AG09309 (cell line): ENCODE measurements around the gene SNX14.
A peak's percentile ranks its signal among the peaks of the same experiment; 100 is the strongest.

Experiments used
- DNase-seq: peaks from one replicate; pipeline ENCODE4 v3.0.0-alpha.2; 2010; ENCODE audit warnings: low read depth
- H3K4me3 ChIP-seq: 2 replicates; pipeline ENCODE4 v1.5.1; 2011; ENCODE audit warnings: mild to moderate bottlenecking, low read depth, low read length, moderate library complexity; ENCODE audit not compliant: control insufficient read depth
- CTCF ChIP-seq: IDR thresholded peaks from 2 replicates; pipeline ENCODE4 v1.5.1; 2011; ENCODE audit warnings: mild to moderate bottlenecking, low read depth, low read length, inconsistent platforms; ENCODE audit not compliant: insufficient read depth, control insufficient read depth; ENCODE audit errors: missing control alignments

SNX14 gene

GRCh38 chr6:85610182-85610895, 16.7 kb upstream of the SNX14 start:
- TF ChIP-seq CTCF, result no peak
- H3K4me3 ChIP-seq, result no peak overlapping the region
- DNase-seq, result no peak

GRCh38 chr6:85602100-85602499, 8.4 kb upstream of the SNX14 start:
- no peak for DNase-seq
- no peak overlapping the region for H3K4me3 ChIP-seq
- TF ChIP-seq CTCF, result no peak

GRCh38 chr6:85600713-85601313, 7.2 kb upstream of the SNX14 start:
- DNase-seq, result no peak
- no peak overlapping the region for H3K4me3 ChIP-seq
- TF ChIP-seq CTCF, result no peak

- DNase-seq, result no peak
- peak overlapping the region; percentile 82 for H3K4me3 ChIP-seq
- no peak for TF ChIP-seq CTCF
These were observed 706 bp upstream of the SNX14 start for GRCh38 chr6:85594197-85594930.

GRCh38 chr6:85592033-85592432, 1.6 kb downstream of the SNX14 start:
- H3K4me3 ChIP-seq, result no peak overlapping the region

GRCh38 chr6:85591207-85591606, 2.5 kb downstream of the SNX14 start:
- no peak for TF ChIP-seq CTCF
- no peak overlapping the region for H3K4me3 ChIP-seq
- DNase-seq, result no peak

More at GRCh38 chr6:85592033-85592432, 1.6 kb downstream of the SNX14 start:
- DNase-seq, result no peak
- TF ChIP-seq CTCF, result no peak
